Mesodermal cell (in vitro differentiated cells): ENCODE data around the gene PSMA5. TPM values are rescaled to one million over a fixed set of nuclear protein-coding genes. Genes with fewer than 3 reads are reported as not detected.
"Not testable (repeated sequence)": the region's sequence is repeated elsewhere in the genome, so short reads cannot be mapped to it uniquely, and the experiment has no call there.

Experiments
- H3K27ac ChIP-seq: 2 replicates; pipeline ENCODE4 v1.7.0; 2013; ENCODE audit warnings: mild to moderate bottlenecking, low read depth, low read length, moderate library complexity; ENCODE audit not compliant: severe bottlenecking
- H3K36me3 ChIP-seq: 2 replicates; pipeline ENCODE4 v1.7.1; 2013; ENCODE audit warnings: mild to moderate bottlenecking, low read length, moderate library complexity; ENCODE audit not compliant: control insufficient read depth, insufficient read depth
- H3K4me1 ChIP-seq: one replicate; pipeline ENCODE4 v1.7.1; 2013; ENCODE audit warnings: mild to moderate bottlenecking, low read length; ENCODE audit not compliant: insufficient read depth, control insufficient read depth, poor library complexity, severe bottlenecking
- H3K4me3 ChIP-seq: 2 replicates; pipeline ENCODE4 v1.7.0; 2013; ENCODE audit warnings: low read length, control low read depth, mild to moderate bottlenecking; ENCODE audit not compliant: insufficient read depth, poor library complexity, severe bottlenecking; ENCODE audit errors: extremely low read depth
- H3K9me3 ChIP-seq: 2 replicates; pipeline ENCODE4 v1.7.1; 2013; ENCODE audit warnings: mild to moderate bottlenecking, low read length, moderate library complexity; ENCODE audit not compliant: control insufficient read depth
- WGBS, 2 experiments: methylation state at CpG; one replicate each; pipeline ENCODE4 v1.1.5; 2013; ENCODE audit warnings: missing lambda C conversion rate in 2 of 2; ENCODE audit not compliant: insufficient coverage in 2 of 2; 5-methylcytosine and 5-hydroxymethylcytosine counted together
- polyA plus RNA-seq, 2 experiments: library from polyadenylated mRNA; stranded (reverse); fragments of 50-300 nt; gene quantifications; one replicate each; pipeline ENCODE4 v1.2.3, GENCODE V29; 2013

PSMA5 gene
- 81.3 TPM for polyA plus RNA-seq (2013, experiment 1 of 2)
- 74.3 TPM for polyA plus RNA-seq (2013, experiment 2 of 2)

DNA sequence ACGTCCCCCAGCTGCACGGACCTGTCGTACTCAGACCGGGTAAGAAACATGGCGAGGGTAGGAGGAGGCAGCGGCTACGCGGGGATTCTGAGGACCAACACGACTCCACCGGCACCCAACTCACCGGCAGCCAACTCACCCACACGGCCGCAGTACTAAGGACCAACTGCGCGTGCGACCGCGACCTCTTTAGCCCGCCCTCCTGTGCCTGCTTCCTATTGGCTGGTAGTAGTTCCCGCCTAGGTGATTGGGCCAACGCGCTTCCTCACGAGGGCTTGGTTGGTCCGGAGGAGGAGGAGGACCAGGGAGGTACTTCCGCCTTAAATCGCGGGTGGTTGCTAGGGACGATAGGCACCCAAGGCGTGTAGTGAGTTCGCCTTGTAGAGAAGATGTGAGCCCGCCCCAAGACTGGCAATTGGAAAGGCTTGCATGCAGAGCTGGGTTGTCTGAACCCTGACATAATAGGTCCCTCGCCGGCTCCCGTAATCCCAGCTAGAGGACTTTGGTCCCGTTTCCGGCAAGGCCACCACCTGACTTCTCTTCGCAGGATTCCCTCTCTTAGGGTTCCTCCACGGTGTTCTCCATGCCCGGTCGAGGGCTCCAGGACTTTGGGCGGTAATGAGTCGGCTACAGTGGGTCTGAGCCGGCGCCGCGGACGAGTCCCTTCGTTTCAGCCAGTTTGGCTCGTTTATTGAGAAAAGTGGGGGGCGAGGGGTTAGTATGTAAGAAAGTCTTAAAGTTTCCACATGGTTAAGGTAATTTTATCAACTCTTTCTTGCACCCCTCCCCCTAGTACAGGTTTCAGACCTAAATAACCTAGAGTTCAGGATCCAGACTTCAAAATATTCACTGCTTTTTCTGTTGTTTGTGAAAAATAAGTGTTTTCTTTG, at the start of gene PSMA5:
Gene PSMA5 (minus strand): TSS at position 168 of the 890 bp plus-strand sequence. CDS start 118 bp downstream, at position 50.
- H3K36me3 ChIP-seq = peaks cover 7% of the 10 kb centered on the region
- peak within 1 kb of the TSS; percentile 91 for H3K4me3 ChIP-seq
- H3K4me1 ChIP-seq = no peaks in the 10 kb centered on the region
- H3K9me3 ChIP-seq = no peaks in the 10 kb centered on the region
- 0% methylated on average over 19 to 32 of the region's 50 CpGs for WGBS, 2 experiments
- peak within 1 kb of the TSS; percentile 91 for H3K27ac ChIP-seq

DNA sequence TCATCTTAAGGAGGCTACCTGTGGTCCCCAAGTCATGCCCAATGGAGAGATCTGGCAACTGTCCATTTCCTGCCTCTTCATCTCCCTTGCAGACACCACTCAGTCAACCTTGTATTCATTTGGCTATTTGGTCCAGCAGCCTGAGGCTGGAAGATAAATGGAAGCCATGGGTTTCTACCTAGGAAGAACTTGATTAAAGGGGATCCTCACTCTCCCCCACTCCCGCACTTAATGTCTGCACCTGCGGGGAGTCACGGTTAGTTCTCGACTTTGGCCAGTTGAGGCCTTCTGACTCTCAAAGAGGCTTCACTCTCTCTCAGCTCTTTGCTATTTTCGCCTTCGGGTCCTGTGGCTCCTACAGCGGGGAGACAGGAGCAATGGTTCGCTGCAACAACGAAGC, 49.0 kb upstream of the PSMA5 start:
- no peak overlapping the region for H3K27ac ChIP-seq
- no peaks in the 10 kb centered on the region for H3K4me1 ChIP-seq
- WGBS, 2 experiments = 81 to 85% methylated on average over 9 of the region's 9 CpGs
- no peak overlapping the region for H3K4me3 ChIP-seq
- no peaks in the 10 kb centered on the region for H3K36me3 ChIP-seq
- no peaks in the 10 kb centered on the region for H3K9me3 ChIP-seq

DNA sequence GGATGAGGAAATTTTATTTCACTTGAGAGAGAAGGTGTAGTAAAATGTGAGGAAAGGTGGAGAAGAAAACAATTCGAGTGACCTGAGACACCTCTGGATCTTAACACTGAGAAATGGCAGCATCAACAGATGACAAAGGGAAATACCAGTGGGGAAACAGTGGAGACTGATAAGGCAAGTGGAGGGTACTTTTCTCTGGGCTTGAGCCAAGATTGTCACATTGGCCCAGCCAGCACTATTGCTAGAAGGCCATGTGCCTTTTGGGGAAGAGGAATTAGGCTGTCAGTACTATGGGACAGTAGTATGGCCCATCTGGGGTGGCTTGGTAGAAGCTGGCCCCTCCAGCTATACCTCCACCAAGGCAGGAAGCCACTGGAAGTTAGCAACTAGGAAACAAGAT, 48.4 kb upstream of the PSMA5 start:
- Histone ChIP-seq H3K4me1 (no peaks in the 10 kb centered on the region), H3K36me3 (no peaks in the 10 kb centered on the region), H3K9me3 (no peaks in the 10 kb centered on the region), H3K27ac (no peak overlapping the region), H3K4me3 (no peak overlapping the region)
- 85 to 91% methylated on average over 1 of the region's 1 CpG for WGBS, 2 experiments

DNA sequence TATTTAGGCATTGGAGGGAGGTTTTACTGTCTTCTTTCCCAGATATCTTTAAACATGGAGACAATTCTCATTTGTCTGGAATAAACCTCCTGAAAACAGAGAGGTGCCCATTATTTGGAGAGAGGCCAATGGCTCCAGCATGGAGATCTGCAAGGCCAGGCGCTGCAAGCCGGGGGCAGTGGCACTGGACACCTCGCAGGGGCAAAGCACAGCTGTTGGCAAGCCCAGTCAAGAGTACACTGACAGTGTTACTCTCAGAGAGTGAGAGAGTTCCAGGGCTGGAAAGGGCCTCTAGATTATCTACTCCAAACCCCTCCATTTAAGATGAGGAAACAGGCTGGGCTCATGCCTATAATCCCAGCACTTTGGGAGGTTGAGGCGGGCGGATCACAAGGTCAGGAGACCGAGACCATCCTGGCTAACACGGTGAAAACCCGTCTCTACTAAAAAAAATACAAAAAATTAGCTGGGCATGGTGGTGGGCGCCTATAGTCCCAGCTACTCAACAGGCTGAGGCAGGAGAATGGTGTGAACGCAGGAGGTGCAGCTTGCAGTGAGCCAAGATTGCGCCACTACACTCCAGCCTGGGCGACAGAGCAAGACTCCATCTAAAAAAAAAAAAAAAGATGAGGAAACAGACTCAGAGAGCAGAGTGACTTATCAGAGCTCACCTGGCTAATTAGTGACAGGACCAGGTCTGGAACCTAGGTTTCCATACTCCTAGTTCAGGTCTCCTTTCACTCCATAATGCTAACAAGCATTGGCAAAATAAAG, 47.2 kb upstream of the PSMA5 start:
- H3K4me1 ChIP-seq, H3K4me3 ChIP-seq, H3K27ac ChIP-seq, H3K9me3 ChIP-seq, H3K36me3 ChIP-seq: not testable (repeated sequence)
- 92 to 93% methylated on average over 7 to 8 of the region's 12 CpGs for WGBS, 2 experiments

DNA sequence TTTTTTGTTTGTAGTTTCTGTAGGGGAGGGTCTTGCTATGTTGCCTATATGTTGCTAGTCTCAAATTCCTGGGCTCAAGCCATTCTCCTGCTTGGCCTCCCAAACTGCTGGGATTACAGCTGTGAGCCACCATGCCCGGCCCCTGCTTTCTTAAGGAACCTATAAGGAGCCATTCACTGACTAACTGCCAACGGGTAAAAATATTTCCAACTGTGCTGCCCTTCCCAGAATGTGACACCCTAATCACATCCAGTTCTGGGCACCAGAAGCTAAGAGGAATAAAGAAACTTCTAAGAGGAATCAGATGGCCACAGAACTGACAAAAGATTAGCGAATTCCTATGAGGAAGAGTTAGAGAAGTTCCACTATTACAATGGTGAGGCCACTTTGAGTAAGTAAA, 46.5 kb upstream of the PSMA5 start:
- Histone ChIP-seq H3K4me1 (no peaks in the 10 kb centered on the region), H3K4me3 (no peak overlapping the region), H3K36me3 (no peaks in the 10 kb centered on the region), H3K27ac (no peak overlapping the region), H3K9me3 (no peaks in the 10 kb centered on the region)
- WGBS, 2 experiments = 57 to 64% methylated on average over 1 to 2 of the region's 3 CpGs

DNA sequence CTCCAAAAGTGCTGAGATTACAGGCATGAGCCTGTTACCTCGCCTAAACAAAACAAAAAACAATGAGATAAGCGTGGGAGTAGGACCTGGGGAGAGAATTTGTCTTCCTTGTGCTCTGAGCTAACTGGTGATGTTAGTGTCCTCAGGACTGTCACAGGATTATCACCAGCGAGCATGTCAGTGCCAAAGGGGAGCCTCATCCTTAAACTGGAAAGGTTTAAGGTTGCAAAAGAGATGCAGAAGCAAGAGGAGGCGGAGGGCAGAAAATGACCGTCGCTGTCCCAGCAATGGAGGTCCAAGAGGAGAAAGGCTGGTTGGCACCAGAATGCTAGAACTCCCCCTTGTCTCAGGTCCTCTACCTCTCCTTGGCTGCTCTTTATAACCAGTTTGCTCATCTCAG, 44.0 kb upstream of the PSMA5 start:
- H3K36me3 ChIP-seq = no peaks in the 10 kb centered on the region
- H3K4me1 ChIP-seq = no peaks in the 10 kb centered on the region
- no peak overlapping the region for H3K4me3 ChIP-seq
- H3K27ac ChIP-seq = no peak overlapping the region
- 79 to 82% methylated on average over 4 to 5 of the region's 6 CpGs for WGBS, 2 experiments
- no peaks in the 10 kb centered on the region for H3K9me3 ChIP-seq

DNA sequence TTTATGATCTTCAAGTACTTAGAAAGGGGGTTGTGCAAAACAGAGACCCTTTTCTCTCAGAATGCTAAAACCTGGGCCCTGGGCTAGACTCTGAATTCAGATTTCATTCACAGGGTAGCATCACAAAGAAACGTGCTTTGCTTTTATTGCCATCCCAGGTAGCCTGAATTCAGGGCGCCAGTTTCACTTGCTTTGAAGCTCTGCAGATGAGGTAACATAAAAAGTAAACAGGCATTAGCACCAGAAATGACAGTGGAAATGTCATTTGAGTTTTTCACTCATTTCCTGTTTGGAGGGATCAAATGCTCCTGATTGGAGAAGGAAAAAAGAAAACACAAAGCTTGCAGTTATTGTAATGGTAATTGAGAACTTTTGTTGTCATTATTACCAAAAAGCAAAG, 42.7 kb upstream of the PSMA5 start:
- Histone ChIP-seq H3K27ac (no peak overlapping the region), H3K4me3 (no peak overlapping the region), H3K36me3 (no peaks in the 10 kb centered on the region), H3K4me1 (no peaks in the 10 kb centered on the region), H3K9me3 (no peaks in the 10 kb centered on the region)
- 11 to 44% methylated on average over 2 of the region's 2 CpGs for WGBS, 2 experiments

DNA sequence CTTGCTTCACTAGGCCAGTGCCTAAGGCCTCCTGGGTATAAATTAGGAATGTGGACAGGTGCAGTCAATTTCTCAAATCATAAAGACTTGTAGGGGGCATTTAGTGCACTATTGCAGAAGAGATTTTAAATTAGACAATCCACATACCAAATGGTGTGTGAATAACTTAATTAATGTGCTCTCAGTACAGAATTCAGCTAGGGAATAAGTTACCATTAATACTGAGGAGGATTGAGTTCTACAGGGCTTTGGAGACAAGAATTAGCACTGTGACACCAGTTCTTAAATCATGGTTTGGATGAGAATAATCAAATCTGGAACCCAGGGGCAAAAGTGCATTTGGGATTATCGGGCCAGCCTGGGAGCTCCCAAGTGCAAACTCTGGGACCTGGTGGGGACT, 41.8 kb upstream of the PSMA5 start:
- Histone ChIP-seq H3K4me3 (no peak overlapping the region), H3K27ac (no peak overlapping the region), H3K4me1 (no peaks in the 10 kb centered on the region), H3K36me3 (no peaks in the 10 kb centered on the region), H3K9me3 (no peaks in the 10 kb centered on the region)
- WGBS, 2 experiments = 80% methylated on average over 1 of the region's 1 CpG

DNA sequence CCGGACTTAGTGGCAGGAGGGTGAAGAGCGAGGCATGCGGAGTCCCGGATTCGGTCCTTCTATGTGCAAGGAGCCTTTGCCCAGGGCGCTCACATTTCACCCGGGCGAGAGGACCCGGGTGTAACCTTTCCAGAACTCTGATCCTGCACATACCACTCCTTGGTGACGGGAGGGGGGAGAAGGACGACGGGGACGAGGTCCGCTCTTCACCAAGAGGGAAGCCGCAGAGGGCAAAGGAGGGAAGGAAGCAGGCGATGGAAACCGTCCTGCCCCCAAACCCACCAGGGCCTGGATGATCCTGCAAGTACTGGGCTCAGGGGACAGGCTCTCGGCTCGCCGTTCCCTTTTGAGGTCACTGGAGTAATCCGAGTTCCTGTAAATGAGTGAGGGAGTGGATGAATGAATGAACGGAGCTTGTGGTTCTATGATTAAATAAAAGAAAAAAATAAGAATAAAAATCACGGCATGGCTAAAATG, 41.1 kb upstream of the PSMA5 start:
- Histone ChIP-seq H3K36me3 (no peaks in the 10 kb centered on the region), H3K4me3 (peak overlapping the region; percentile 5), H3K27ac (no peak overlapping the region), H3K9me3 (no peaks in the 10 kb centered on the region), H3K4me1 (no peaks in the 10 kb centered on the region)
- 11 to 31% methylated on average over 8 to 11 of the region's 23 CpGs for WGBS, 2 experiments

DNA sequence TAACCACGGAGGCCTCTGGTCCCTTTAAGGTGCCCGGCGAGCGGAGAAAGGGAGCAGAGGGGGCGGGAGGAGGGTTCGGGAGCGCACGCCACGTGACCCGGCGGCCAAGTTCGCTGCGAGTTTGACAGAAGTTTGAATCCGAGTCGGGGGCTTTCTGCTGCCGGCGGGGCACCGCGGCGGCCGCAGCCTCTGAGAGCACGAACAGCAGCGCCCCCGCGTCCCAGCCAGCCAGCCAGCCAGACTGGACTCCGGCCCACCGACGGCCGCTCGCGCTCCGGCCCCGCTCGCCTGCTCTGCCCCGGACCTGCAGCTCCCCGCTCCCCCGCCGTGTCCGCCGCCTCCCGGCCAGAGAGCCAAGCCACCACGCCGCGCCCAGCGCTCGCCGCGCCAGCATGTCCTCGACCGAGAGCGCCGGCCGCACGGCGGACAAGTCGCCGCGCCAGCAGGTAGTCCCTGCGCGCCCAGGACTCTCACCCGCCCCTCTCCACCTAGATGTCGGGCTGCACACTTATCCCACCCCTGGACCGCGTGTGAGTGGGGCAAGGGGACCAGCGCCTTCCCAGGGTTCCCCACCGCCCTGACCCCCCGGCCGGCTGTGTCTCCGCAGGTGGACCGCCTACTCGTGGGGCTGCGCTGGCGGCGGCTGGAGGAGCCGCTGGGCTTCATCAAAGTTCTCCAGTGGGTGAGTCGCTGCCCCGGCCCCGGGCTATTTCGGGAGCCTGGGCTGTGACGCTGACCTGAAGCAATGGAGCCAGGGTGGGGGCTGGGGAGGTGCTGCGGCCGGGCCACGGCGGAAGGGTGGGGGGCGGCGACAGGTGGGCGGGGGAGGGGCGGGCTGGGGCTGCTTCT, 40.4 kb upstream of the PSMA5 start, which contains the start of gene SYPL2:
Gene SYPL2 (plus strand): TSS at position 95 of the 849 bp plus-strand sequence. CDS start 298 bp downstream, at position 393.
- H3K36me3 ChIP-seq = no peaks in the 10 kb centered on the region
- H3K9me3 ChIP-seq = no peaks in the 10 kb centered on the region
- H3K27ac ChIP-seq = no peak within 1 kb of the TSS
- H3K4me1 ChIP-seq = no peaks in the 10 kb centered on the region
- WGBS, 2 experiments = 0% methylated on average over 70 to 71 of the region's 88 CpGs
- H3K4me3 ChIP-seq = peak within 1 kb of the TSS; percentile 46
